Measurements from ENCODE around the gene PAGR1.
"Not testable (repeated sequence)": the region's sequence is repeated elsewhere in the genome, so short reads cannot be mapped to it uniquely, and the experiment has no call there.

Gene PAGR1

GRCh38 chr16:29857133-29857760 is 41.3 kb downstream of the PAGR1 start:
- Mint-ChIP-seq H3K27ac (no peak overlapping the region), H3K36me3 (peaks cover 3% of the 10 kb centered on the region), H3K4me1 (ENCODE audit: low read depth) (peaks cover 15% of the 10 kb centered on the region), H3K27me3 (no peaks in the 10 kb centered on the region), H3K9me3 (ENCODE audit: low read depth) (no peaks in the 10 kb centered on the region), H3K4me3 (no peak overlapping the region)

- no peaks in the 10 kb centered on the region for H3K27me3 Mint-ChIP-seq
- H3K4me3 Mint-ChIP-seq = no peak overlapping the region
- peaks cover 17% of the 10 kb centered on the region for H3K4me1 Mint-ChIP-seq (ENCODE audit: low read depth)
- H3K9me3 Mint-ChIP-seq (ENCODE audit: low read depth) = no peaks in the 10 kb centered on the region
- H3K36me3 Mint-ChIP-seq = peaks cover 3% of the 10 kb centered on the region
- H3K27ac Mint-ChIP-seq = no peak overlapping the region
Measured at GRCh38 chr16:29858149-29858849, 42.3 kb downstream of the PAGR1 start.

GRCh38 chr16:29858974-29859373 is 43.0 kb downstream of the PAGR1 start:
- H3K4me3 Mint-ChIP-seq = no peak overlapping the region

GRCh38 chr16:29860218-29860617 is 44.3 kb downstream of the PAGR1 start:
- no peaks in the 10 kb centered on the region for H3K27me3 Mint-ChIP-seq
- no peaks in the 10 kb centered on the region for H3K9me3 Mint-ChIP-seq (ENCODE audit: low read depth)
- peaks cover 18% of the 10 kb centered on the region for H3K4me1 Mint-ChIP-seq (ENCODE audit: low read depth)
- peaks cover 3% of the 10 kb centered on the region for H3K36me3 Mint-ChIP-seq
- H3K27ac Mint-ChIP-seq = peak overlapping the region; percentile 23
- no peak overlapping the region for H3K4me3 Mint-ChIP-seq

More at GRCh38 chr16:29858974-29859373, 43.0 kb downstream of the PAGR1 start:
- H3K36me3 Mint-ChIP-seq = peaks cover 3% of the 10 kb centered on the region
- H3K27ac Mint-ChIP-seq = no peak overlapping the region
- no peaks in the 10 kb centered on the region for H3K9me3 Mint-ChIP-seq (ENCODE audit: low read depth)
- H3K27me3 Mint-ChIP-seq = no peaks in the 10 kb centered on the region
- H3K4me1 Mint-ChIP-seq (ENCODE audit: low read depth) = peaks cover 18% of the 10 kb centered on the region

- Mint-ChIP-seq H3K36me3 (peaks cover 3% of the 10 kb centered on the region), H3K27ac (peak overlapping the region; percentile 92)
Measured at GRCh38 chr16:29862383-29862883, 46.5 kb downstream of the PAGR1 start.

GRCh38 chr16:29862884-29863668 is 47.1 kb downstream of the PAGR1 start, which contains the start of gene CDIPT:
Gene CDIPT (minus strand): TSS chr16:29863226. CDS start chr16:29862857, 369 bp downstream.
- peak within 1 kb of the TSS; percentile 96 for H3K4me3 Mint-ChIP-seq
- H3K36me3 Mint-ChIP-seq = peaks cover 3% of the 10 kb centered on the region
- peak within 1 kb of the TSS; percentile 99 for H3K27ac Mint-ChIP-seq
- H3K4me1 Mint-ChIP-seq (ENCODE audit: low read depth) = peaks cover 18% of the 10 kb centered on the region
- H3K27me3 Mint-ChIP-seq = no peaks in the 10 kb centered on the region
- H3K9me3 Mint-ChIP-seq (ENCODE audit: low read depth) = no peaks in the 10 kb centered on the region

More at GRCh38 chr16:29862383-29862883, 46.5 kb downstream of the PAGR1 start:
- Mint-ChIP-seq H3K4me3 (peak overlapping the region; percentile 96), H3K27me3 (no peaks in the 10 kb centered on the region), H3K4me1 (ENCODE audit: low read depth) (peaks cover 18% of the 10 kb centered on the region), H3K9me3 (ENCODE audit: low read depth) (no peaks in the 10 kb centered on the region)

GRCh38 chr16:29863669-29863984 is 47.7 kb downstream of the PAGR1 start:
- Mint-ChIP-seq H3K4me3 (peak overlapping the region; percentile 96), H3K9me3 (ENCODE audit: low read depth) (no peaks in the 10 kb centered on the region), H3K27me3 (no peaks in the 10 kb centered on the region), H3K36me3 (no peaks in the 10 kb centered on the region), H3K27ac (peak overlapping the region; percentile 99), H3K4me1 (ENCODE audit: low read depth) (peaks cover 18% of the 10 kb centered on the region)

- Mint-ChIP-seq H3K27ac (no peak overlapping the region), H3K36me3 (no peaks in the 10 kb centered on the region), H3K27me3 (no peaks in the 10 kb centered on the region), H3K4me3 (no peak overlapping the region), H3K4me1 (ENCODE audit: low read depth) (peaks cover 18% of the 10 kb centered on the region), H3K9me3 (ENCODE audit: low read depth) (no peaks in the 10 kb centered on the region)
Measured at GRCh38 chr16:29864205-29864604, 48.3 kb downstream of the PAGR1 start.

GRCh38 chr16:29868396-29869009 is 52.6 kb downstream of the PAGR1 start:
- no peaks in the 10 kb centered on the region for H3K9me3 Mint-ChIP-seq (ENCODE audit: low read depth)
- peaks cover under 1% of the 10 kb centered on the region for H3K4me1 Mint-ChIP-seq (ENCODE audit: low read depth)
- no peak overlapping the region for H3K4me3 Mint-ChIP-seq
- H3K27me3 Mint-ChIP-seq = no peaks in the 10 kb centered on the region
- H3K27ac Mint-ChIP-seq = no peak overlapping the region
- H3K36me3 Mint-ChIP-seq = no peaks in the 10 kb centered on the region

GRCh38 chr16:29869067-29869466 is 53.1 kb downstream of the PAGR1 start:
- not testable (repeated sequence) for H3K36me3 Mint-ChIP-seq; H3K4me3 Mint-ChIP-seq; H3K27ac Mint-ChIP-seq; H3K9me3 Mint-ChIP-seq (ENCODE audit: low read depth); H3K27me3 Mint-ChIP-seq; H3K4me1 Mint-ChIP-seq (ENCODE audit: low read depth)

Data from activated naive CD8-positive, alpha-beta T cell (primary cell).